A204.1 (cell line): ENCODE data around the gene KL.

ENCODE experiments used
- FAIRE-seq: peaks from 2 replicates; lab custom pipeline; 2012; peaks lifted over from hg19 to GRCh38; lab: Jason Lieb, UNC

Gene KL

GRCh38 chr13:33006134-33006533 lies 10.1 kb upstream of the KL start:
- no peak for FAIRE-seq

- no peak for FAIRE-seq
Observed at GRCh38 chr13:33006638-33007037, 9.6 kb upstream of the KL start.

GRCh38 chr13:33007237-33007636 lies 9.0 kb upstream of the KL start:
- no peak for FAIRE-seq

GRCh38 chr13:33007950-33008349 lies 8.3 kb upstream of the KL start:
- FAIRE-seq: no peak

GRCh38 chr13:33008946-33009722 lies 7.1 kb upstream of the KL start:
- no peak for FAIRE-seq

- no peak for FAIRE-seq
Observed at GRCh38 chr13:33011828-33012470, 4.3 kb upstream of the KL start.

- no peak for FAIRE-seq
Observed at GRCh38 chr13:33014291-33014690, 1.9 kb upstream of the KL start.

- no peak for FAIRE-seq
Observed at GRCh38 chr13:33015241-33015668, 968 bp upstream of the KL start.

- FAIRE-seq: no peak
Observed at GRCh38 chr13:33015791-33016323, 366 bp upstream of the KL start.

- FAIRE-seq: no peak
Observed at GRCh38 chr13:33017323-33017929, 1.2 kb downstream of the KL start.

GRCh38 chr13:33018886-33019285 lies 2.7 kb downstream of the KL start:
- no peak for FAIRE-seq

GRCh38 chr13:33022986-33023385 lies 6.8 kb downstream of the KL start:
- FAIRE-seq: no peak

- no peak for FAIRE-seq
Observed at GRCh38 chr13:33025220-33025744, 9.1 kb downstream of the KL start.

- FAIRE-seq: no peak
Observed at GRCh38 chr13:33026489-33027152, 10.4 kb downstream of the KL start.

GRCh38 chr13:33028620-33029019 lies 12.4 kb downstream of the KL start:
- FAIRE-seq: no peak

GRCh38 chr13:33031277-33031676 lies 15.1 kb downstream of the KL start:
- FAIRE-seq: no peak

- no peak for FAIRE-seq
Observed at GRCh38 chr13:33032037-33032625, 15.9 kb downstream of the KL start.

- no peak for FAIRE-seq
Observed at GRCh38 chr13:33033051-33033812, 17.0 kb downstream of the KL start.

- no peak for FAIRE-seq
Observed at GRCh38 chr13:33033986-33034385, 17.8 kb downstream of the KL start.

- FAIRE-seq: no peak
Observed at GRCh38 chr13:33034882-33035520, 18.8 kb downstream of the KL start.

- FAIRE-seq: no peak
Observed at GRCh38 chr13:33037673-33038072, 21.4 kb downstream of the KL start.
